Mucosa of descending colon (tissue), 3 donors: ENCODE data around the gene YPEL1. TPM values are rescaled to one million over a fixed set of nuclear protein-coding genes. Genes with fewer than 3 reads are reported as not detected.
A peak's percentile ranks its signal among the peaks of the same experiment; 100 is the strongest.

Source experiments
- ATAC-seq: fragments of 200-7000 bp; cut with Tn5 transposase; one replicate; pipeline ENCODE4 v1.9.1; 2020; ENCODE audit warnings: mild to moderate bottlenecking, moderate library complexity
- DNase-seq, 3 donors: peaks; one replicate each; pipeline ENCODE4 v3.0.0-alpha.2; 2020
- H3K36me3 ChIP-seq: fragments of 200-600 bp; one replicate; pipeline ENCODE4 v1.8.0; 2021; ENCODE audit warnings: low read depth, mild to moderate bottlenecking
- H3K4me1 ChIP-seq: fragments of 200-600 bp; one replicate; pipeline ENCODE4 v1.8.0; 2021; ENCODE audit warnings: low read depth, mild to moderate bottlenecking
- H3K4me3 ChIP-seq: fragments of 200-600 bp; one replicate; pipeline ENCODE4 v1.8.0; 2021; ENCODE audit warnings: mild to moderate bottlenecking
- H3K9me3 ChIP-seq: fragments of 200-600 bp; one replicate; pipeline ENCODE4 v1.8.0; 2021; ENCODE audit warnings: mild to moderate bottlenecking
- intact Hi-C, 2 donors: fragments of 100-400 bp; cut with DNase I in 1 of 2; cut with micrococcal nuclease in 1 of 2; formaldehyde crosslinking; loops; one replicate each; pipeline versions ENCODE4 v1.11.0 to v1.11.1; 2022; cut with DNase I, micrococcal nuclease
- total RNA-seq, 3 donors: library from RNA; stranded (reverse); fragmentation: NEBNext Ultra II Directional in 2 of 3; extraction: Animal tissue kit (Norgen Biotek cat#: 25700) in 2 of 3; gene quantifications; one replicate each; pipeline versions ENCODE4 v1.2.1 to v1.2.4, GENCODE V29; 2021 to 2023
- TF ChIP-seq, protein P1 (sequence below): fragments of 200-600 bp; IDR thresholded peaks from one replicate; pipeline ENCODE4 v1.8.0; 2022; ENCODE audit warnings: antibody characterized with exemption, mild to moderate bottlenecking
- donor health status: DM: no; HTN: no; CAD: no; lungs with moderate emphysema.
- donor health status: DM: no; HTN: no; CAD: no.
- donor health status: DM: no; HTN: yes; CAD: no.

Gene YPEL1
- total RNA-seq, 3 donors from 2014 or later, result 2.7 to 6.8 (median 2.8) TPM

DNA sequence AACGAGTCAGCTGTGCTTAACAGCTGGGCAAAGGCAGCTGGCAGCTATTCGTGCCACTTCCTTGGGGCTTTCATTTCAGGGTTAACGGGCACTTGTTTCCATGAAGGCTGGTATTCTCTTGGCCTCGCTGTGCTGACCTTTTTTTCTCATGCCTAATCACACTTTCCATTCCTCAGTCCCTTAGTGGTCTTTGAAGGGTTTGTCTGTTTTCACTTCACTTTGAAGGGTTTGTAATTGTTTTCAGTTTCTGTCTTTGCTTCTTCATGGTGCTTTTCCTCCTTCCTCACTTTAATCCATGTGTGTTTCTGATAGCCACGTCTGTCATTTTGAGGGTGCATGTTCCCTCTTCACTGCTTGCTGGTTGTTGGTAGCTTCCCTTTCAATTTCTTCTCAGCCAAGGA lies 45.2 kb downstream of the YPEL1 start:
- no peaks in the 10 kb centered on the region for H3K36me3 ChIP-seq
- H3K4me1 ChIP-seq, result no peaks in the 10 kb centered on the region
- ATAC-seq (no peak), DNase-seq (no peak)
- H3K9me3 ChIP-seq, result no peaks in the 10 kb centered on the region
- H3K4me3 ChIP-seq, result no peak overlapping the region
- intact Hi-C loops, result no loop called here
- TF ChIP-seq, protein P1, sequence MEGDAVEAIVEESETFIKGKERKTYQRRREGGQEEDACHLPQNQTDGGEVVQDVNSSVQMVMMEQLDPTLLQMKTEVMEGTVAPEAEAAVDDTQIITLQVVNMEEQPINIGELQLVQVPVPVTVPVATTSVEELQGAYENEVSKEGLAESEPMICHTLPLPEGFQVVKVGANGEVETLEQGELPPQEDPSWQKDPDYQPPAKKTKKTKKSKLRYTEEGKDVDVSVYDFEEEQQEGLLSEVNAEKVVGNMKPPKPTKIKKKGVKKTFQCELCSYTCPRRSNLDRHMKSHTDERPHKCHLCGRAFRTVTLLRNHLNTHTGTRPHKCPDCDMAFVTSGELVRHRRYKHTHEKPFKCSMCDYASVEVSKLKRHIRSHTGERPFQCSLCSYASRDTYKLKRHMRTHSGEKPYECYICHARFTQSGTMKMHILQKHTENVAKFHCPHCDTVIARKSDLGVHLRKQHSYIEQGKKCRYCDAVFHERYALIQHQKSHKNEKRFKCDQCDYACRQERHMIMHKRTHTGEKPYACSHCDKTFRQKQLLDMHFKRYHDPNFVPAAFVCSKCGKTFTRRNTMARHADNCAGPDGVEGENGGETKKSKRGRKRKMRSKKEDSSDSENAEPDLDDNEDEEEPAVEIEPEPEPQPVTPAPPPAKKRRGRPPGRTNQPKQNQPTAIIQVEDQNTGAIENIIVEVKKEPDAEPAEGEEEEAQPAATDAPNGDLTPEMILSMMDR, result no peak

DNA sequence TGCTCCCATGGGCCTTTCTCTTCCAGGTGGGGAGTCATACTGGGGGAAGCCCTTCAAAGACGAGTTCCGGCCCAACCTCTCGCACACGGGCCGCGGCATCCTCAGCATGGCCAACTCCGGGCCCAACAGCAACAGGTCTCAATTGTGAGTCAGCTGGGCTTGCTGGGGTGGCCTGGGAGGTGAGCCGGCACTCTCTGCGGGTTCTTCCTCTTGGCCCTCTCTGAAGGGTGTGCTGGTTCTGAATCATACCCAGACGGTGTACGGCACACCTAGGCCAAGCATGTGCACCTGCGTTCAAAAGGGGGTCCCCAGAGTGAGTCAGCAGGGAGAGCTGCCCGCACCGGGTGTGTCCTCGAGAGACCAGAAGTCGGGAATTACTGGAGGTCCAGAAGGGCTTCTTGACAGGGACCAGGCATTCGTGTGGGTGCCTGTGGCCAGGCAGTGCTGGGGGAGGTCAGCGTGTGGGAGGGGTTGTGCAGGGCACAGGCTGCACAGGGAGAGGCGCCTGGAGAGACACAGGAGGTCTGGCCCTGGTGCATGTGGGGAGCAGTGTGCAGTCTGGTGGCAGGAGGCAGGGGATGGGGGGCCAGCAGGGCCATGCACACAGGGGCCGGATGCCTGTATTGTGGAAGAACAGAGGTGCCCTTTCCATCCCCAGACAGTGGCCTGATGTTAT lies 46.8 kb downstream of the YPEL1 start:
- TF ChIP-seq, protein P1, result no peak
- intact Hi-C loops, result no loop called here
- DNase-seq, result peak in 1 of 3 donors; percentile 38
- no peaks in the 10 kb centered on the region for H3K4me1 ChIP-seq
- no peak overlapping the region for H3K4me3 ChIP-seq
- ATAC-seq, result no peak
- H3K36me3 ChIP-seq, result no peaks in the 10 kb centered on the region
- no peaks in the 10 kb centered on the region for H3K9me3 ChIP-seq

DNA sequence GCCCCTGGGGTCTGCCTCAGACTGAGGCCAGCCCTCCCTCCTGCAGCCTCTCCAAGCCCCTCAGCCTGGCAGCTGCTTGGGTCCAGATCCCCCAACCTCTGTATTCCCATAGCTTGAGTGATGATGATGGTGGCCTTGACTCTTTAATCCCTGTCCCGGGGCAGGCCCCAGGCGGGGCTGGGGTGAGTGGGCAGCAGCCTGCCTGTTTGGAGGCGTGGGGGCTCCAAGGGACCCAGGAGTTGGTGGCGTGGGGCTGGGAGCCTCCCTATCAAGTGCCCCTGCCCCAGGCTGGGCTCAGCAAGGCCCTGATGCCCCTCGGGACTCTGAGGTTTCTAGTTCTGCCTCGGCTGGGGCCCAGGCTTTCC lies 47.3 kb downstream of the YPEL1 start:
- no peaks in the 10 kb centered on the region for H3K9me3 ChIP-seq
- H3K4me1 ChIP-seq, result no peaks in the 10 kb centered on the region
- no peak overlapping the region for H3K4me3 ChIP-seq
- TF ChIP-seq, protein P1, result no peak
- no peaks in the 10 kb centered on the region for H3K36me3 ChIP-seq
- intact Hi-C loops, result no loop called here
- ATAC-seq (no peak), DNase-seq (no peak)

DNA sequence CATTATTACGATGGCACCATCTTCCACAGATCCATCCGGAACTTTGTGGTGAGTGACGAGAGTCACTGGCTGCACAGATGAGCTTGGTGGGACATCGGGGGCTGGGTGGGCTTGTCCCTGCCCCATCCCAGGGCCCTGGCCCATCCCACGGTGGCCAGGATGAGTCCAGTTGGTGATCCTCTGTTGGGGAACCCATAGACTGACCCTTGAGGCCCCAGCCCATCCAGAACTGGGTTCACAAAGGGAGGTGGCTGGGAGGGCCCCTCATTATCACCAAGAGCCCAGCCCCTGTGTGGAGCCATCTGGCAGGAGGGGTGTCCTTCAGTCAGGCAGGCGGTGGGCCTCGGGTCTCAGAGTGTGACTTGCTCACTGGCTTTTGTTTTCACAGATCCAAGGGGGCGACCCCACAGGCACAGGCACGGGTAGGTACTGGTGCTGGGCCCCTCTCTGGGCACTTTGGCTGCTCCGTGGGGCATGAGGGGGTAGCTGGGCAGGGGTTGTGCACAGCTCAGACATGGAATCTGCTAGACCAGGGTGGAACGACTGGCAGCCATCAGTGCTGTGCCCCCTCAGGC lies 47.8 kb downstream of the YPEL1 start:
- no peak for ATAC-seq

DNA sequence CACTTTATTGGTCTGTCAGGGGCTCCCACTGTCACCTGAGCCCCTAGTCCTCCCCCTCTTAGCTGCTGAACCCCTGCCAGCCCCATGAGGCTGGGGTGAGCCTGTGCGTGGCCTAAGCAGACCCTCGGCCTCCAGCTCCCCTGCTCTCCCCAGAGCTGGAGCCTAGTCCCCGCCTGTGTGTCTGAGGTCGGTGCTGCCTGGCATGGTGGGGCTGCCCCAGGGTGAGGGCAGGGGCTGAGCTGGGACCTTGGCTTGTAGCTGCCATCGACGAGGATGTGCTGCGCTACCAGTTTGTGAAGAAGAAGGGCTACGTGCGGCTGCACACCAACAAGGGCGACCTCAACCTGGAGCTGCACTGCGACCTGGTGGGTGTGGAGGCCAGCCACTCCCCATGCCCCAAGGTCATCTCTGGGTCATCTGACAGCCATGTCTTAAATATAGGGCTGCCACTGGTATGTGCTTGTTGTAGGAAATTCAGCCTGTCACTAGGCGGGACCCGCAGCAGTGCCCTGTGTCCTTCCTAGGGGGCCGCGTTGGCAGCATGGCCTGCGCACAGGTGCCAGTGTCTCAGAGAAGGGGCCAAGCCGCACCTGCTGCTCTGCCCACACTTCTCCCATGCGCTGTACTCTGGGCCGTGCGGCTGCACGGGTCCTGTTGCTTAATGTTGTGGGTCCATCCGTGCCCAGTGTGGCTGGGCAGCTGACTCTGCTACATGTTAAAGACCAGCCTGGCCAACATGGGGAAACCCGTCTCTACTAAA lies 48.8 kb downstream of the YPEL1 start:
- intact Hi-C loops, result no loop called here
- H3K4me3 ChIP-seq, result no peak overlapping the region
- H3K36me3 ChIP-seq, result no peaks in the 10 kb centered on the region
- ATAC-seq (no peak), DNase-seq (peak in 1 of 3 donors; percentile 37)
- TF ChIP-seq, protein P1, result no peak
- no peaks in the 10 kb centered on the region for H3K9me3 ChIP-seq
- no peaks in the 10 kb centered on the region for H3K4me1 ChIP-seq

More for the DNA sequence above, 47.8 kb downstream of the YPEL1 start:
- no peaks in the 10 kb centered on the region for H3K36me3 ChIP-seq
- H3K4me3 ChIP-seq, result no peak overlapping the region
- H3K9me3 ChIP-seq, result no peaks in the 10 kb centered on the region
- TF ChIP-seq, protein P1, result no peak
- peak in 1 of 3 donors; percentile 39 for DNase-seq
- intact Hi-C loops, result no loop called here
- H3K4me1 ChIP-seq, result no peaks in the 10 kb centered on the region
